Globus pallidus (tissue), 1 donor: Measurements from ENCODE around the gene UCKL1.

Experiments used
- DNase-seq: peaks from one replicate; pipeline ENCODE4 v3.0.0-alpha.2; 2015; ENCODE audit warnings: low spot score

Gene UCKL1

DNA sequence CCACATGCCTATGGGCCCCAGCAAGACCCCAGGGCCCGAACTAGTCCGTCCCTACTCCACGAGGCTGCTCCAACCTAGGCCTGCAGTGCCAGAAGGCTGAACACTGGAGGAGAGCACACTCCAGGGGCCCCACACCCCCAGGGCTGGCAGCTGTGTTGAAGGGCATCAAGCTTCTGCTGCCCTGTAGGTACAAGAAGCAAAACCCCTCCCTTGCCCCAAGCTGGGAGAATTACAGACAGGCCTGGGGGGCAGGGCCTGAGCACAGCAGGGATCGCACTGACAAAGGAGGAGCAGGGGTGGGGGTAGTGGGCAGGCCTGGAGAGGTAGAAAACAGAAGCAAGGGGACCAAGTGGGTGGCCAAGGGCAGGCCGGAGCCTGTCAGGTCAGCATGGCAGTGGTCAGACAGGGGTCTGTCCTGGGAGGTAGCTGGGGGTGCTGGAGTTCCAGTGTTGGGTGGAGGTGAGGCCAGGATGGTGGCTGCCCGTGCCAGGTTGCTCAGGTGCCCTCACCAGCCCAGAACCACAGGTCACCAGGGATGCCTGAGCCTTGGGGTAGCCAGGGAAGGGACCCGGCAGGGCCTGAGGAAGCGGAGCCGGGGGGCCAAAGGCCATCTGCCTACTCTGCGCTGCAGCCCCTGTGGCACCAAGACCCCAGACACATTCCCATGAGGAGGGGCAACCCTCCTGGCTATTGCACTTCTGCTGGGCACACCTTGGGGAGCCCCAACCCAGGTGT lies 2.9 kb upstream of the UCKL1 start:
- no peak for DNase-seq

DNA sequence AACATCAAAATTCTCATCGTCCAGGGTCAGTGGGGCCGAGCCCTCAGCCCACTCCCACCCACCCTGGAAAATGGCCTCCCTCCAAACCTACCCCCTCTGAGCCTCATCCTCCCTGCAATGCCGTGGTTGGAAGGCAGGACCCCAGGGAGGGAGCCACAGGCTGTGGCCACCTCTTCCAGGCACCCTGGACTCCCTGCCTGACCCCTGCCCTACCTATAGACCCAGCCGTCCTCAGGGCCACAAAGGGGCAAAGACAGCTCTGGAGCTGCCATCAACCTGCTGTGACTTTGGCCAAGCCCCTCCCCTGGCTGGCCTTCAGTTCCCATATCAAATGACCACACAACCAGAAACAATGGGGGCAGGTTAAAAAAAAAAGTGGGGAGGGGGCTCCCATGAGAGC lies 2.3 kb upstream of the UCKL1 start:
- no peak for DNase-seq

DNA sequence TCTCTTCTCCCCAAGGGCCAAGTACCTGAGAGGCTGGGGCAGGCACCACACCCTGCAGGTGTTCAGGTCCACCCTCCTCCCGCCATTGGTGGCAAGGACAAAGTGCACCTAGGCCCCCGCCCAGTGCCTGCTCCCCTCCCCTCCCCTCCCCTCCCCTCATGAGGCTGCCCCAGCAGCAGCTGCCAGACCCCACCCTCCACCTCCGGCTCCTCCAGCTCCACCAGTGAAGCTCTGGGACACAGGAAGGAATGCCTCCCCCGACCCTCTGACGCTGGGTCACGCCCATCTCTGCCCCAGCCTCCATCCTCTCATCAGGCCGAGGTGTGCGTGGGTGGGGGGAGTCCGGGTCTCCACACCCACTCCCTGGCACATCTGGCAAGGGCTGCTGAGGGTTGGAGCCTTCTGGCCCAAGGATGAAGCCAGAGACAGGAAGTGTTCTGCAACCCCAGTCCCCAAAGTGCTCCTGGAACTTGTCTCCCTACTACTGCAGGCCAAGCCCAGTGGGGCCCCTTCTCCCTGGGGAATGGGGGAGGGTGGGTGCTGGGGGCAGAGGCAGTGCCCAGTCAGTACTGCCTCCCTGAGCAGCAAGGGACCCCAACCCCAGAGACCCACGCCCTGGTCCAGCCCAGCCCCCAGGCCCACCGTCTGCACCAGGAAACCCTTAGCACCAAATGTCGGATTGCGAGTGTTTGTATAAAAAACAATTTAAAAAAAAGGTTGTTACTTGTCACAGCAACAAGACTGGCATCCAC lies 1.6 kb upstream of the UCKL1 start:
- DNase-seq: no peak

DNA sequence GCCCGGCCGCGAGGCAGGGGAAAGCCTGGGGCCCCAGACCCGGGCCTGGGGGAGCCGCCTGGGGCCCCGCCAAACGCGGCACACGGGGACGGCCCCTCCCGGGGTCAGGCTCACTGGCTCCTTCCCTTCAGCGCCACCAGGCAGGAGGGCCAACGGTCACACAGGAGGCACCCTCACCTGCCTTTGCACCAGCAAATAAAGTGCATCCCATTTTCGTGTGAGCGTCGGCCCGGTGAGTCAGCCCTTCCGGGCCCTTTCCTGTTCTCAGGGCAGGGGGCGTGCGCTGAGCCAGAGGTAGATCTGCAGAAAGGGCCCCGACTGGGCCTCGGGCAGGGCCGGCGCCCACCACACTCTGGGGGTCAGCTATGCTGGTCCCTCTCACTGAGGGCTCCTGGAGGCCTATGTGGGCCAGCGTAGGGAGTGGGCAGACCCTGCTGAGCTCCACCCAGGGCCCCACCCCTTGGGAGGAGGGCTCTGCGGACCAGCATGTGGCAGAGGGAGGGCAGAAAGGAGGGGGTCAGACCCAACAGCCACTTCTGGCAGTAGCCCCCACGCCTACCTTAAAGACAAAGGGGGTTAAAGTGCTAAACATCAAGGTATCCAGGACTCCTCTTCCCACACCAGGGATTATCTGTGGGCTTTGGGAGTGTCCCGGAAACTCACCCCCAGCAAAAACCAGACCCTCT lies 931 bp upstream of the UCKL1 start:
- DNase-seq: peak; percentile 48

DNA sequence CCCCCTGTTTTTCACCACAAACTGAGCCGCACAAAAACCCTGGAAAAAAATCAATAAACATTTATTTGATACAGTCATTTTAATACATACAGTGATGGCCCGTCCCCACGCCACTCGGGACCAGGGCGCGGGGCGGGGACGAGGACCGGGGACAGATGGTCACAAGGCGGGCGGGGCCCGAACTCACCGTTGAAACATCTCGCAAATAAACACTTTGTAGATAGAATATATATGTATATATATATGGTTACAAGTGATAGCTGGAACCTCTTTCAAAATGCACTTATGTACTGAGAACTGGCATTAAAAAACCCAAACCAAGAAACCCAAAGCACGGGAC lies 418 bp upstream of the UCKL1 start:
- no peak for DNase-seq

DNA sequence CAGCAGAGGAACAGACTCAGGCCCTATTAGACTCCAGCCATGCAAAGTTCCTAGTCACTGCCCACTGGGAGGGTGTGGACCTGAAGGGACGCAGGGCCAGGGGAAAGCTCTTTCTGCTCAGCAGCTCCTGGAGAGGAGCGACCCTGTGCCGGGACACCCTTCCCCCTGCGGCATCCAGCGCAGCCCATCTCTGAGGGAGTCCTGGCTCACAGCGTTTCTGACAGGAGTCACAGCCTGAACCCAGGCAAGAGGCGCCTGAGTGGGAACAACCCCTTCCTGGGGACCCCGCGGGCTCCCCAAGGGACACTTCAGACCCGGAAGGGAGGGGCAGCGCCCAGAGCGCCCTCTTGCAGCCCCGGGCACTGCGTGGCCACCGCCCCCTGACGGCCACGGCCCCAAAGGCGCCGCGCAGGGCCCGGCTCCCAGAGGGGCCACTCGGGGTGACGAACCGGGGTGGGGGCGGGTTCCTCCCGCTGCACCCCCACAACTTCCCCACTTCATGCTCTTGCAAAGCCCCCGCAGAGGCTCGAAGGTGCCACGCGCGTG lies 862 bp downstream of the UCKL1 start:
- DNase-seq: peak; percentile 66

DNA sequence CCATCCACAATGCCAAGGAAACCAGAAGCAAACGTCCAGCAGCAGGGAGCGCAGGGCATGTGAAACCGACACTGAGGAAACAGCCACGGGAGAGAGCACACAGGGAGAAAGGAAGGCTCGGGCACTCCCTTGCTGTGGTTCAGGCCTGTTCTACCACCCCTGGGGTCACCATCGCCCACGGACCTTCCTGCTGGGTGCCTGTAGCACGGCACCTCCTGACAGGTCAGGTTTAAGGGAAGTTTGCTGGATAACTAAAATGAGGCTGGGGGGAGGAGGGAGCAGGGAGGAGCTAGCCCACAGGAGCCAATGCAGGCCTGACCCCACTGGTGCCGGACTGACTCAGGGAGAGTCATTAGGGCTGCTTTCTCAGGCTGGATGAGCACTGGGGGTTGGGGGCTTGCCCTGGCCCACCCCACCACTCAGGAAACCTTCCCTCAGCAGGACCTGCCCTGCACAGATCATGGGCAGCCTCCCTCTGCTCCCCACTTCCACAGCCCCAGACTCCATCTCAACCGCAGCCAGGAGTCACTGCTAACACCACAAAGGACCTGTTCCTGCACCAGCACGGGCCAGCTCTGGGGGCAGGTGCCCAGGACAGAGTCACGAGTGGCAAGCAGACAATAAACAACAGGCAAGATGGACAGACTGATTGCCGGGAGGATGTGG lies 2.3 kb downstream of the UCKL1 start:
- DNase-seq: no peak

DNA sequence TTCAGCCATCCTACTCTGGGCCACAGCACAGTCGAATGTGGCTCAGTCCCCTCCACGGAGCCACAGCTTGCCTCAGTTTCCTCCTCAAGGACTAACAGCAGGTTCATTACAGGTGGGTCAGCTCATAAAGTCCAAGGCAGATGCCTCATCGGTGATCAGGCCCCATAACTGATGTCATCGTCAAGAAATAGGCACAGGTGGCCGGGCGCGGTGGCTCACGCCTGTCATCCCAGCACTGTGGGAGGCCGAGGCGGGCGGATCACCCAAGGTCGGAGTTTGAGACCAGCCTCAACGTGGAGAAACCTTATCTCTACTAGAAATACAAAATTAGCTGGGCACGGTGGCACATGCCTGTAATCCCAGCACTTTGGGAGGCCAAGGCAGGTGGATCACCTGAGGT lies 3.4 kb downstream of the UCKL1 start:
- no peak for DNase-seq

DNA sequence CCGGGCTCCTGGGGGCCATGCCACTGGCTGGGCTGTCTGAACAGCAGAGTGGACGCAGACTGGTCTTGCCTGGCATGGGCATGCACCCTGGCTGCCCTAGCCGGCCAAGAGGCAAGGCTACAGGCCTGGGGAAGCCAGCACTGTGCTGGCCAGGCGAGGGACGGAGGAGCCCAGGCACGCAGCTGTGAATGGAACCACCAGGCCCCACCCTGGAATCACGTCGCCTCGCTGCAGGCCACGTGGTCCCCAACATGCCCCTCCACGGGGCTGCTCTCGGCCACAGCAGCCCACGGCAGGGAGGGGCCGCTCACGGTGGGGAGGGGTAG lies 4.0 kb downstream of the UCKL1 start:
- DNase-seq: no peak

DNA sequence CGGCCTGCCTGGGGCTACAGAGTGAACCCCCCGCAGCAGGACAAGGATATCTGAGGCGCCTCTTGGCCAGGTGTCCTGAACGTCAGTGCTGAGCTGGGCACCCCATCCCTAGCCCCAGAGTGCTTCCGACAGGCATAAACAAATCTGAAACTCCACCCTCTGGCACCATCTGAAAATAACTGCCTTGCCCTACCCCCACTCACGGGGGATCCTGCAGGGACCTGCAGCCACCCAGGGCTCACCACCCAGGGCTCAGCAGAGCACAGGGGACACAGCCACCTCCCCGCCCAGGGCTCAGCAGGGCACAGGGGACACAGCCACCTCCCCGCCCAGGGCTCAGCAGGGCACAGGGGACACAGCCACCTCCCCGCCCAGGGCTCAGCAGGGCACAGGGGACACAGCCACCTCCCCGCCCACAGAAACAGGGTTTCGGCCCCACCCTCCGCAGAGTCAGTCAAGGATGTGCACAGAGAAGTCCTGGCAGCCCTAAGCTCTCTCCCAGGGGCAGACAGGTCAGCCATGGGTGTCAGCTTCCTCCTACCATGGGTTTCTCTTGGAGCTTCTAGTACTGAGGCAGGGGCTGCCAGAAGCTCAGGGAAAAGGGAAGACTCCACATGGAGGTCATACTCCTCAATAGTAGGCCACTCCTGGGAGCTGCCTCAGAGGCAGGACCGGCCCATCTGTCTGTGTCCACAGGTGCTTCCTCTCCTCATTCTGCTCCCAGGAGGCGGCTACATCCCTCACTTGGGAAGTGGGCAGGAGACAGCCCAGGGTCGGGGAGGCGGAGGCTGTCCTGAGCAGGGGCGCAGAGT lies 4.6 kb downstream of the UCKL1 start:
- no peak for DNase-seq

DNA sequence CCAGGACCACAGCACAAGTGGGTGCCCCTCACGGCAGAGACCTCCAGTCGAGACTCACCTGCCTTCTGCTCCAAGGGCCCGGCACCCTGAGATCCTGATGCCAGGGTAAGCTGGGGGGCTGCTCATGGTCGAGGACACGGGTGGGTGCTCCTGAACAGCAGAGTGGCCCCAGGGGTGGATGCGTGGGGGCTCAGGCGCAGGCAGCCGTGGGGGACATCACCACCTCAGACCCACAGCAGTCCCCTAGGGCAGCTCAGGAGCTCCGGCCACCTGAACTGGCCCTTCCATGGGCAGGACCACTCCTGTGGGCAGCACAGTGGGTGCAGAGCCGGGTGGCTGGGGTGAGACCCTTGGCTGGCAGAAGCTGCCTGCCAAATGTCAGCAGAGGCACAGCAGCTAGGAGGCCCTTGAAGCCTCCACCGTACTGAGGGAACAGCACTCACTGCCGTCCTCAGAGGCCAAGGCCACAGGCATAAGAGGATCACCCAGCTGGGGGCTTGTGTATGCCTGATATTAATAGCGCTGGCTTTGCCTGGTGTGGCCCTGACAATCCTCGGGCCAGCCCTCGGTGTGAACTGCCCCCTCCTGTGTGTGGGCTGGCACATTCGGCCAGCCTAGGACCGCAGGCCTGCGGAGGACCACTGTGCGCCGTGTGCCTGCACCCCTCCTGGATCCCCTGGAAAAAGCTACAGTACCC lies 5.4 kb downstream of the UCKL1 start:
- DNase-seq: no peak

DNA sequence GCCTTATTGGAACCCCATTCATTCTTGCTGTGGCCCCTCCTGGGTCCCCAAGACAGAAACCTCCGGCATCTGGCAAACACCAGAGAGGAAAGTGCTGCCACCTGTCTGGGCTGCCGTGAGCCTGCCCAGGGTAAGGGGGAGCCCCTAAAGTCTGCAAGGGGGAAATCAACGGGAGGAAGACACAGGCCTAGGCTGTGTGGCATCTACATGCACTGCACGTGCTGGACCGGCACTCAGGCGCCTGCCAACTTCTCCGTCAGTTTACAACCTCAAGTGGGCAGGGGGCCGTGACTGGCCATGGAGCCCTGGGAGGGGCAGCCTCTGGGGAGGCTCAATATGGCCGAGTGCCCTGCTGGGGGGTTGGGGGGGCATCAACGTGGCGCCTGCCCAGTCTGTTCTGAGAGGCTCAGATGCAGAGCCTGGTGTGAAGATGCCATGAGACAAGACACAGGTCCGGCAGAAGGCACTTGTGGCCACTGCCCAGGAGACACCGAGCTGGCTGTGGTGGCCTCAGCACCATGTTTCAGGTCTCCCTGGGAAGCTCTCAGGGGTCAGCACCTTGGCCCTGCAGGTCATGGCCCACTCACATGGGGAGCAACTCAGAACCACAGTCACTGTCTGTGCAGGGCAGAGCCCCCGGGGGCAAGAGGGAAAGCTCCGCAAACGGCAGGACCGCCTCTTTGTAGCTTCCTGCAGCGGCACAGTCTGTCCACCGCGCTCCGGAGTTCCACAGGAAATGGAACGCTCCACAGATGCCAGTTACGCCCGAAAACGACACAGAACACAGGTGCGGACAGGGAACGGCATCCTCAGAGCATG lies 8.4 kb downstream of the UCKL1 start:
- DNase-seq: peak; percentile 42

DNA sequence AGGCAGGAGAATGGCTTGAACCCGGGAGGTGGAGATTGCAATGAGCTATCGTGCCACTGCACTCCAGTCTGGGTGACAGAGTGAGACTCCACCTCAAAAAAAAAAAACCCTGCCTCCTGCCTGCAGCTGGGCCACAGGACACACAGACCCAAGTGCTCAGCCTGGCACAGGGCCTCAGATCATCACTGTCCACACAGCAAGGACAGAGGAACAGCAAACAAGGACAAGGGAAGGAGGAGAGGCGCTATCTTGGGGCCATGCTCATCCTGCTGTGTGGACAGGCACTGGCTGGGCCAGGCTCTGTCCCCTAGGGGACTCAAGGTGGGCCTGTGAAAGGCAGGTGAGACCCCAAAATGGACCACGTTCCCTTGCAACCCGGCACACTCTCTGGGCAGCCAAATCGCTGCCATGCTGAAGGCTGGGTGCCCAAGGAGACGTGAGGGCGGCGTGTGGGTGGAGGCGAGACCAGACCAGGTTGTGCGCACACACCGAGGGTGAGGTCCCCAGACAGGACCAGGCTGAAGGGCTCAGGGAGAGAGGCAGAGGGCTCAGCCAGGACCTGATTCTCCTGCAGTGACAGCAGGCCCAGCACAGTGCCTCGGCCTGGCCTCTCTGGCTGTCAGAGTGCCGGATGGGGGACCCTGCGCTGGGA lies 9.1 kb downstream of the UCKL1 start:
- no peak for DNase-seq

DNA sequence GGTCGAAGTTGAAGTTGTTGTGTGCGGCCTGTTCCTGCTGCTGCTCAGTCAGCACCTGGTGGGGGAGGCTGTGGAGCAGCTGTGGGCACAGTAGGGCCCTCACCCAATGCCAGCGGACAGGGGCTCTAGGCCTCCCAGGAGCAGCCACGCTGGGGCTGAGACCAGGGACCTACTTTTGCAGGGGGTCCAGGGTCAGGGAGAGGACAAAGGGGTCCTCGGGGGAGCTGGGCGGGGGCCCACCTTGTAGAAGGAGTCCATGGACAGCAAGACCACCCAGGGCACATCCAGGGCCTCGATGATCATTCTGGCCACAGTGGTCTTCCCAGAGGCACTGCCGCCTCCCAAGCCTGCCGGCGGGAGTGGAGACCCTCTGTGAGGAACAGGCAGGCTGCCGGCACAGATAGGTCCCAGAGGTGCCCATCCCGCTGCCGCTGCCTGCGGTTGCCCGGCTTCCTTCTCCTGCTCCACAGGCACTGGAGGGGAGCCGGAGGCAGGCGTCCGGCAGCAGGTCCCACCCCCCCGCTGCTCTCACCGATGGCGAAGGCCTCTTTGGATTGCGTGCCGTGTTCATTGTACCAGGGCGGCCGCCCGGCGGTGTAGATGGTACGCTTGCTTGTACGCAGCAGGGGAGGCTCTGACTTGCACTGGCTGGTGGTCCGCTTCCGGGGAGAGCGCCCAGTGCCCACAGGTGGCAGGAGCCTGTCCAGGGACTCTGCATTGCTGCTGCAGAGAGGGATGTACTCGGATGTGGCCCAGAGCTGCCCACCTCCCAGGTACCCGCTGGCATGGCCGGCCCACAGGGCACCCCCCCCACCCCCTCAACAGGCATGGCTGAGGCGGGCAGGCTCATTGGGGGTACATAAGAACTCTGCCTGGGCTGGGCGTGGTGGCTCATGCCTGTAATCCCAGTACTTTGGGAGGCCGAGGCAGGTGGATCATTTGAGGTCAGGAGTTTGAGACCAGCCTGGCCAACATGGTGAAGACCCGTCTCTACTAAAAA lies 10.0 kb downstream of the UCKL1 start:
- DNase-seq: no peak

DNA sequence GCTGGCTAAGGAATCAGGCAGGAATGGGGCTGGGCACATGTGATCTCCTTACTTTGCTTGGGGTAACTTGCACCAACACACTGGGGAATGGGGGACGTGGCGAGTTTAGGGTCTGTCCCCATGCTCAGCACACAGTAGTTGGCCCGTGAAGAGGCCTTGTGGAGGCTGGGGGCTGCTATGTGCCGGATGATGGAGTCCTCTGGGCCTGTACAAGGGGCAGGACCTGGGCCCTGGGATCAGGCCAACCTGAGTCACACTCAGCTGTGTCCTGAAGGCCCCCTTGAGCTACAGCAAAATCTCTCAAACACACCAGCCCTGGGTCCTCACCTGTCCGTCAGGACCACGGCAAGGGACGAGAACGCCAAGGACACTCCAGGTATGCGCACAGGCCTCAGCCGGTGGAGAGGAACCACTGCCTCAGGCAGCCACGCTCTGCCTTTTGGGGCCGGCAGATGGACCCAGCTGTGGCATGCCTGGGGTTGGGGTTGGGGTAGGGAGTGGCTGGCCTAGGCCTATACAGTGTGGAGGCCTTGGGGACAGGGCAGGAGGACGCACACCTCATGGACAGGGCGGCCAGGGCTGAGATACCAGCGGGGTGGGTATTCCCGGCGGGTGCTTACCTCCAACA lies 11.1 kb downstream of the UCKL1 start:
- no peak for DNase-seq

DNA sequence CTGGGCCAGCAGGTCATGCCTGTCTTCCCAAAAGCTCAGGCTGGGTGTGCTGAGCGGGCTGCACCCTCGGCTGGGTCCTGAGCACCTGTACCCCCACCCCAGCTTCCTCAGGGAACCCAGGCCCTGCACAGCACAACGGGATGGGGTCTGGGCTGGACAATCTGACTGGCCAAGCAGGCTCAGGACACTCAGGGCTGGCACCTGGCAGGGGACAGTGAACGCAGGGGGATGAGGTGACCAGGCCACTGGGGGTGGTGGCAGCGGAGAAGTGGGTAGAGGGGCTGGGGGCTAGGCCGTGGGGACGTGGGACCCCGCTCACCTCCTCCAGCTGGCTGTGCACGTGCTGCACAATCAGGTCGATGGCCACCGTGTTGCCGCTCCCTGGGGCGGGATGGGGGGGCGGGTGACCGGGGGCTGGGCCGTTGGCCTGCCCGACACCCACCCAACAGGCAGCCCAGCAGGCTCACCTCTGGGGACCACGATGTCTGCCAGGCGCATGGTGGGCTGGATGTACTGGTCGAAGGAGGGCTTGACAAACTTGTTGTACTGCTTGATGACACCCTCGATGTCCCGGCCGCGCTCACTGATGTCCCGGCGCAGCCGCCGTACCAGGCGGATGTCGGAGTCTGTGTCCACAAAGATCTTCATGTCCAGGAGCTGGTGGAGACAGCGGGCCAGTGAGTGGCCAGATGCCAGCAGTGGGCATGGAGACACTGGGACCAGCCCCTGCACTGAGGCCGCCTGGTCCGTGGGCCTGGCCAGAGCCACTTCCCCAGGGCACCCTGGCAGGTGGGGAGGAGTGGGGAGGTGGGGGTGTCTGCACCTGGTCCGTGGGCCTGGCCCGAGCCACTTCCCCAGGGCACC lies 11.9 kb downstream of the UCKL1 start:
- no peak for DNase-seq

DNA sequence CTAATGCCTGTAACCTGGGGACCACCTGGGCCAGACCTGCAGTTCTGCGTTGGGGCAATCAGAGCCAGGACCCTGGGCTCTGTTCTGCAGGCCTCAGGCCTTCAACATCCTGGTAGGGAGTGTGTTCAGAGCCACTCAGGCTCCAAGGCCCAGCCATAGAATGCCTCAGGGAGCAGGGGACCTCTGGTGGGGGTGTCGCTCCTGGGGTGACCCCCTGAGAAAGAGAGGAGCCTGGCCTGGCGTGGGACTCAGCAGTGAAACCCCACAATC lies 12.5 kb downstream of the UCKL1 start:
- no peak for DNase-seq
